ENCODE results near the gene PSMA7.

PSMA7 gene

DNA sequence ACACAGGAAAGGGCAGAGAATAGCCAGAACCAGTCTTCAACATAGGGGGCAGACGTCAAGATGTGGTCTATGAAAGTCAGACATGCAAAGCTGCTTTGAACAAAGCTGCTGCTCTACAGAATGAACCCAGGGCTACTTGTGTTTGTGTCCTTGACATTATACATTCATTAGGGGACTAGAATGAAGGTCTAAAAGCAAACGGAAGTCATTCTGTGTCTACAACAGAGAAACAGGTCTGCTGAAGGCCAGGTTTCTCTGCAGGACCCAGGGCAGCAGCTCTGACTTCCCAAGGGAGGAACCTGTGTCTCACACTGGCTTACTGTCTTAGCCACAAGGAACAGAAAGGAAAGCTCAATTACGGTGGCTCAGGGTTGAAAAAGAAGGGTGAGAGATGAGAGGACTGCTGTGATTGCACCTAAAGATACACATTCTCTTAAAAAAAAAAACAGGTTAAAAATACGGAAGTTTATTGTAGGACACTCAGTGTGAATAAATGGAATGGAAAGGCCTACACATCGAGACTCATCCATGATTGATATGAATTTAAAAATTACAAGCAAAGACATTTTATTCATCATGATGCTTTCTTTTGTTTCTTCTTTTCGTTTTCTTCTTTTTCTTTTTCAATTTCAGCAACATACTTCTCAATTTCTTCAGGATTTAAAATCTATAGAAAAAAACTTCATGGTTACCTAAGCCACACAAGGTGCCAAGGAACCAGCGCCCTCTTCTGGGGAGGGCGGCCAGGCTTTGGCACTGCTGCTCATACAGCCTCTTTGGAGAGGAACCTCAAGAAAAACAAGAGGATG lies 6.7 kb downstream of the PSMA7 start:
- DNase-seq (ENCODE audit: low spot score): peak; percentile 68

DNA sequence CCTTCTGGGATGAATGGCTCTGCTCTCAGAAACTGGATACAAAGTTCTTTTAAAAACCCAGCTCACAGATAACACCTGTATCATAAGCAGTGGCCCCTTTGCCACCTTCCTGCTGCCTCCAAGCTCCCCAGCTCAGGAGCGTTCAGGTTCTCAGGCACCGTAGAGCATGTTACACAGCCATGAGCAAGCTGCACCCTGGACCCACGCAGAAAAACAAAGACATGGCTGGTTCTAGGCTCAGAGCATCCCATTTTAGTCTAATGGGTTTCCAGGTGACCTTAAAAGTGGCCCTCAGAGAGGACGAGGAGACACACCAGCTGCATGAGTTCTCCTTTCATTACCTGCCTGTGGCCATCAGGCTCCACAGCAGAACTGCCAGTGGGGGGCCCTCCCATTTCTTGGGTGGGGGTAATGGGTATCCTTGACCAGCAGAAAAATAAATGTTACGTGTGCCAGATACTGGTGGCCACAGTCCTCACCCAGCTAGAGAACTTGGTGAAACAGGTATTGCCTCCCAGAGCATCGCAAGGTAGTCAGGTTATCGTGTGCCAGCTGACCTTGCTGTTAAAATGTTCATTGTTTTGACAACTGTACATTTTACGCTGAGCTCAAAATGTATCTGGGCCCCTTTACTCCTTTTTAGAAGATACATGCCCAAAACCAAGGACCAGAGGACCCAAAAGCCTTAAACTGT lies 7.5 kb downstream of the PSMA7 start:
- DNase-seq (ENCODE audit: low spot score): no peak

DNA sequence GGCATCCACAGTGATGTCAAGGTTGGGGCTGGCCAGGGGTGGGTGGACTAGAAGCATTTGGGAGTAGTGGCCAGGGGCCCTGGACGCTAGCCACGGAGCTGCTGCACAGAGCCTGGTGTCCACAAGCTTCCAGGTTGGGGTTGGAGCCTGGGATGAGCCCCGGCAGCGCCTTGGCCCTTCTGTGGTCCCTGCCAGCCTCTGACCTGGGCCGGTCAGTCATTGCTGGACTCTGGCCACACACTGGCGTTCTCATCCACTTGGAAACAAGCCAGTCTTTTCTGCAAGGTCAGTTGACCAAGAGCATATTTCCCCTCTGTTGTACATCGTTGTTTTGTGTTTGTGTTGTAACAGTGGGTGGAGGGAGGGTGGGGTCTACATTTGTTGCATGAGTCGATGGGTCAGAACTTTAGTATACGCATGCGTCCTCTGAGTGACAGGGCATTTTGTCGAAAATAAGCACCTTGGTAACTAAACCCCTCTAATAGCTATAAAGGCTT lies 8.4 kb downstream of the PSMA7 start:
- no peak for DNase-seq (ENCODE audit: low spot score)

DNA sequence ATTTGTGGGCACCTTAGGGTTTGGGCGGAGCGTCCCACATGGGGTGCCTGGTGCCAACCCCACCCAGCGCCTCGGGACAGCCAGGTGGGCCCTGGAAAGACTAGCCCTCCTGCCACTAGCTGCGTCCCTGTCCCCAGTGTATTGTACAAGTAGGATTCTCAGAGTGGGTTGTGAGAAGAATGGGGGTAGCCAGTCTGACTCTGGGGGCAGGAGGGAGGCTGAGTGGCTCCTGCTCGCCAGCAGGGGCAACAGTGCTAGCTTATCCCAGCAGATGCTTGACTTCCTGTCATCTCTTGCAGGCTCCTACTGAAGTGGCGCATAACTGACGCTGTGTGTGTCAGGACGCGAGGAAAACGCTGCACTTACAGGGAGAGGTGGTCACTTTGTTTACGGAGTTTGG lies 9.3 kb downstream of the PSMA7 start:
- no peak for DNase-seq (ENCODE audit: low spot score)

DNA sequence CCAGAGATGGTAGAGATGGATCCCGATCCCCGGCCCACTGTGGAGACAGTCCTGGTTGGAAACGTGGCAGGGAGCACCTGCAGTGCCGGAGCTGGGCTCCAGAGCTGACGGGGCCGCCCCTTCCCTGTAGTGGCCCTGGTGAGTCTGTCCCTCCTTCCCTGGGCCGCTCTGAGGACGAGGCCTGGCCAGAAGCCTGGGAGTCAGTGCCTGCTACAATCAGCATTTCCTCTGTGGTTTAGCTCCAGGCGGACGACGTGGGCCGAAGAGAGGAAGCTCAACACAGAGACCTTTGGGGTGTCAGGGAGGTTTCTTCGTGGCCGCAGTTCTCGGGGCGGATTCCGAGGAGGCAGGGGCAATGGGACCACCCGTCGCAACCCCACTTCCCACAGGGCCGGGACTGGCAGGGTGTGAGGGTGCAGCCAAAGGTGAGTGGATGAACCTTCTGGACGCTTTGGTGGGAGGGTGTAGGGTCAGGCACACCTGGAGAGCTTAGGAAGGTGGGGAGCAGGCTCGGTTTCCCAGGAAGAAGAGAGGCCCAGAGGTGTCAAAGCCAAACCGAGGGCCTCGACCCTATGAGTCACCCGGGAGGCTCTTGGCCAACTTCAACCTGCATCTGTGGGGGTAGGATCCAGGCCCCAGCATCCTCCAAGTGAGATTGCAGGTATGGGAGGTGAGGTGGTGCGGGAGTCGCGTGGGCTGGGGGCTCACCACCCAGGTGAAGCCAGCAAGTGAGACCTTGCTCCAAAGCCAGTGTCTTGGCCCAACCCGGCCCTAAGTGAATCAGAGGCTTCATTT lies 9.9 kb downstream of the PSMA7 start:
- DNase-seq (ENCODE audit: low spot score): no peak

DNA sequence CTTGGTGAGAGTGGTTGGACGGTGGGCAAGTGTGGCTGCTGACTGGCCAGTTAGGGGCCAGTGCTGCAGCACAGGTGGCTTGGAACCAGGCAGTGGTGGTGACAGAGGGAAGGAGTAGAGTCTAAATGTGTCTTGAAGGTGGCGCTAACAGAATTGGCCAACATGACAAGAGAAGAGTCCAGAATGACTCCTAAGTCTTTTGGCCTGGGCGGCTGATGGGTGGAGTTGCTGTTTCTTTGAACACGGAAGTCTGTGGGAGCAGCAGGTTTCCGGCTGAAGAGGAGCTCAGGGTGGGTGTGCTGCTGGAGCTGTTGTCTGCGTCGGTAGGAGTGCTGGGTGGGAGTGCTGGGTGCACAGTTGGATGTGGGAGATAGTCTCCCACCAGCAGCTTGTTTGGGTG lies 10.8 kb downstream of the PSMA7 start:
- DNase-seq (ENCODE audit: low spot score): no peak

DNA sequence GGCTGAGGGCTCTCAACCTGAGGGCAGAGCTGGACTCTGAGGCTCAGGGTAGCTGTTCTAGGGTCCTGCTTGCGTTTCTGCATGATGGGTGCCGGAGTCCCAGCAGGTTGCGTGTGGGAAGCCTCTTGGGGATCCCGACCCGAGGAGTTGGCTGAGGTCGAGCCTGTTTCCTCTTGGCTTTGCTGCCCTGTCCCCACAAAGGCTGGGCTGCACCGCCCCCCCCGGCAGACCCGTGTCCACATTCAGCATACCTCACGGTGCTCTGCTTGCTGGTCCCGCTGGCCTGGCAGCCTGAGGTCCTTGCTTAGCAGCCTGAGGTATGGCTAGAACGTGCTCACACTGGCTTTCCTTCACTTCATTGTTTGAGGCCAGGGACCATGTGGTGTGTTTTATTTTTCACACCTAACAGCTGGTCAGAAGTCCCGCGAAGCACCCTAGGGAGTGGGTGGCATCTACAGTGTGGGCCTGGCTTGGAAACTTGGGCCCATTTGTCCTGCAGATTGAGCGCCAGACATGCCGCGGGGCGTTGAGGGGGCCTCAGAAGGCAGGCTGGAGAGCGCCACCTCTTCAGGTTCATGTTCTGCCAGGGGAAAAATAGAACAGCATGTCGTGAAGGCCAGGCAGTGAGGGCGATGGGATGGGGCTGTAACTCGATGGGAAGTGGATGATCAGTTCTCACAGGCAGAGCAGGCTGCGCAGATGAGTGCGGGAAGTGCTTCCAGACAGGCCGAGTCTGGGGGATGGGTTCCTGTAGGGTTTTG lies 11.5 kb downstream of the PSMA7 start:
- no peak for DNase-seq (ENCODE audit: low spot score)

DNA sequence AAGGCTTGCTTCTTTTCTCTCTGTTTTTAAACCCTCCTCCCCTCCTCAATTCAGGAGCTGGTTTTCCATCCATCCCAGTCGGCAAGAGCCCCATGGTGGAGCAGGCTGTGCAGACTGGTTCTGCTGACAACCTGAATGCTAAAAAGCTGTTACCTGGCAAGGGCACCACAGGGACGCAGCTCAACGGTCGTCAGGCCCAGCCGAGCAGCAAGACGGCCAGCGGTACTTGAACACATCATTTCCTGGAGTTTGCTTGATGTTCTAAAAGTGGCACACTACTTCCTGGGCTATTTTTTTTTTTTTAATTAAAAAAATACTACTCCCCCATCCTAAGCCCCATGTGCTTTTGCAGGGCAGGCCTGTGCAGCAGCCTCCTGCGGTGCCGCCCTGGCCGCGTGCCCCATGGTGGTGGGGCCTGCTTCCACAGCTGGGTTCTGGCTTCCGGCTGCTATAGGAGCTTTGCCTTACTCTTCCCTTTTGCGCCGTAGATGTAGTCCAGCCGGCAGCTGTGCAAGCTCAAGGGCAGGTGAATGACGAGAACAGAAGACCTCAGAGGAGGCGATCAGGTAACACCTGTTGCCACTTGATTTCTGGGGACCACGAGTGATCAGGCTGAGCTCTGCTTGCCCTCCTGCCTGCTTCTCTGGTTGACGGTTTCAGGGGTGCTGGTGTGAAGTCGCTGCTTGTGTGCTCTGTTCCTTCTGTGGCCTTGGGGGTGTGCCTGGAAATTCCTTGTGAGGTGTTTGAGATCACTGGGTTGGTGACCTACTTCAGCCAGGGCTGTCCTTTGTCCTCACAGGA lies 13.3 kb downstream of the PSMA7 start:
- DNase-seq (ENCODE audit: low spot score): no peak

DNA sequence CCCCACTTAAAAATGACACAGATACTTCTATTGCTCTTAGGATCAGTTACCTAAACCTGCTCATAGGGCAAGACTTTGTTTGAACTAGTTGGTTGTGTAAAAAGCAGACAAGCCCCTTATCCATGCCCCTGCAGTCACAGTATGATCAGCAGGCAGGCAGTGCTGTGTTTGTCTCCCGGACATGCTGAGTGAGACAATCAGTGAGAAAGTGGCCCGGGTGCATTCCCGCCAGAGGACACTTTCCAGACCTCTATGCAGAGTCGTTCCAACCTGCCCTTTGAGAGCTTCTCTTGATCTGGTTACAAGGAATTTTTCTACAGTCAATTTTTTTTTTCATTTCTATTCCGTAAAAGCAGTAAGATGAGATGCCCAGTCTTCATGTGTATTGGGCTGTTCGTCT lies 14.7 kb downstream of the PSMA7 start:
- no peak for DNase-seq (ENCODE audit: low spot score)

DNA sequence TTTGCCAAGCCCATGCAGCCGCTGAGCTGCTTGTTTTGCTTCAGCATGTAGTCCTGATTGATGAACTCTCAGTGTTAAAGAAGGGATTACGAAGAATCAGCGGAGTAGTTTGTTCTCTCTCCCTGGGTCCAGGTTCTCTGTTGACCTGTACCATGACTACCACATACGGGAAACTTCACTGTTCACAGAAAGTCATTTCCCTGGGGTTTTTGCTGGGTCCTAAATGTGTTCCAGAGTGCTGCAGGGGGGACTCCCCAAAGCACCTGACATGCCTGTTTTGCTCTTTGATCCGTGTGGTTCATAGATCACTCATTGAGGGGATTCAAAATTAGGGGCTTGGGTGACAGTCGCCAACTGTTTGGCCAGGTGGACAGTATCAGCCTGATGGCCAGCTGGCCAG lies 15.4 kb downstream of the PSMA7 start:
- no peak for DNase-seq (ENCODE audit: low spot score)

DNA sequence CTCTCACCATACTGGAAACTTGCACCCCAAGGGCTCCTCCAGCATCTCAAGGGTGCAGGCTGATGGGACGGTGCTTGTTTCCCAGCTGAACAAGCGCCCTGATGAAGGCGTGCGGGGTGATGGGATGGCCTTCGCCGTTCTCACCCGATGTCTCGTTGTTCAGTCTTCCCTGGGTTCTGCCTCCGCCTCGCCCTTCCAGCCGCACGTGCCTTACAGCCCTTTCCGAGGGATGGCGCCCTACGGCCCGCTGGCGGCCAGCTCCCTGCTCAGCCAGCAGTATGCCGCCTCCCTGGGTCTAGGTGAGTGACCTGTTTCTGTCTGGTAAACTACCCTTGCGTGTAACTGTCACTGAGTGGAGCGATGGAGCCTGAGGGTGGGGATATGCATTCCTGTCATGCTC lies 17.1 kb downstream of the PSMA7 start:
- no peak for DNase-seq (ENCODE audit: low spot score)

DNA sequence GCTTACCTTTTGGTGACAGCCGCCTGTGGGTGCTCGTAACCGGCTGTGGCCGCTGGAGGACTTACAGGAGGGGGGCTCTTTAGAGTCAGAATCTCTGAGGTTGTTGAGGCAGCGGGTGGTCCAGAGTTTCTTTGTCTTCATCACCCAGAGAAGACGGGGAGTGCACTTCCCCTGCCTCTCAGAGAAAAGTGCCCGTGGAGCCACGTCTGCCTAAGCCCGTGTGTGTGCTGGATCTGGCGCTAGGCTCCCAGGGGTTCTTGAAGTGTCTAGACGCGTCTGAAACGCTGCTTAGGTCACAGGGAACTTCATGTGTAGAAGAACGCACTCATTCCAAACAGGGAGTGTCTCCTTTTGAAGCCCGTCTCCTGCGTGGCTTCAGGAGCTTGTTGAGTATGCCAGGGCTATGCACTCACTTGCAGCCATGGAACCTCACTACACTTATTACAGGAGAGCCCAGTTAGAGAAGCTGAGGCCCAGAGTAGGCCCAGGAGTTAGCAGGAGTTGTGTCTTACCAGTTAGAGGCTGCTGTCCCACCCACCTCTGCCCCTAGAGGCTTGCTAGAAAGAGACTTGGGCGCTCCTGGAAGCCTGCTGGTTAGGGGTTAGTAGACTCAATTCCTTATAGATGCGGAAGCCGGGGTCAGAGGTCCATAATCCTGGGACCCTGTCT lies 19.6 kb downstream of the PSMA7 start:
- DNase-seq (ENCODE audit: low spot score): no peak

DNA sequence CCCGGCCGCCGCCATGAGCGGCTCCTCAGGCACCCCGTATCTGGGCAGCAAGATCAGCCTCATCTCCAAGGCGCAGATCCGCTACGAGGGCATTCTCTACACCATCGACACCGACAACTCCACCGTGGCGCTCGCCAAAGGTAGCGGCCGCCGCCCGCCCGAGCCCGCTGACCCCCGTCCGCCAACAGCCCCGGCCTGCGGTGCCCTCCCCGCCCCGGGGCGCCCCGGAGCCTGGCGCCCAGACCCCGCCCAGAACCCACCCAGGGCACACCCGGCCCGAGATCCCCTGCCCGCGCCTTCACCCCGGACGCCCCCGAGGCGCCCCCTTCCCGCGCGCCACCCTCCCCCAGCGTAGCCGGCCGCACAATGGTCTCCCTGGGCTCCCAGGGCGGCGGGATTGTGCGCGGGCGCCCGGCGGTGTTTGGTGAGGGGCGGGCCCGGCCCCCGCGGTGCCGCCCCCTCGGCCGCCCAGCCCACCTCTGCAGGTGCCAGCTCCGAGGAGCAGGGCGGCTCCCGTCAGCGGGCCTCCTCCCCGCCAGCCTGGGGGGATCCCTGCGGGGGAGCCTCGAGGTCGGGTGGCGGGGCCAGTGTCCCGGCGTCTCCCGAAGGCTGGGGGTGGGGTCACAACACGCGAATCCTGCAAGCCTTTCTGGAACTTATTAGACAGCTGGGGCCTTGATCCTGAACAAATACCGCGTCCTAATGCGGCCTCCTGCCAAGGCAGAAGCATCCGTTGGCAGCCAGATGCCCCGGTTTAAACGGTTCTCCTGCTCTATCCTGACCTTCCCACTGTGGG lies 20.3 kb downstream of the PSMA7 start:
- peak; percentile 30 for DNase-seq (ENCODE audit: low spot score)

DNA sequence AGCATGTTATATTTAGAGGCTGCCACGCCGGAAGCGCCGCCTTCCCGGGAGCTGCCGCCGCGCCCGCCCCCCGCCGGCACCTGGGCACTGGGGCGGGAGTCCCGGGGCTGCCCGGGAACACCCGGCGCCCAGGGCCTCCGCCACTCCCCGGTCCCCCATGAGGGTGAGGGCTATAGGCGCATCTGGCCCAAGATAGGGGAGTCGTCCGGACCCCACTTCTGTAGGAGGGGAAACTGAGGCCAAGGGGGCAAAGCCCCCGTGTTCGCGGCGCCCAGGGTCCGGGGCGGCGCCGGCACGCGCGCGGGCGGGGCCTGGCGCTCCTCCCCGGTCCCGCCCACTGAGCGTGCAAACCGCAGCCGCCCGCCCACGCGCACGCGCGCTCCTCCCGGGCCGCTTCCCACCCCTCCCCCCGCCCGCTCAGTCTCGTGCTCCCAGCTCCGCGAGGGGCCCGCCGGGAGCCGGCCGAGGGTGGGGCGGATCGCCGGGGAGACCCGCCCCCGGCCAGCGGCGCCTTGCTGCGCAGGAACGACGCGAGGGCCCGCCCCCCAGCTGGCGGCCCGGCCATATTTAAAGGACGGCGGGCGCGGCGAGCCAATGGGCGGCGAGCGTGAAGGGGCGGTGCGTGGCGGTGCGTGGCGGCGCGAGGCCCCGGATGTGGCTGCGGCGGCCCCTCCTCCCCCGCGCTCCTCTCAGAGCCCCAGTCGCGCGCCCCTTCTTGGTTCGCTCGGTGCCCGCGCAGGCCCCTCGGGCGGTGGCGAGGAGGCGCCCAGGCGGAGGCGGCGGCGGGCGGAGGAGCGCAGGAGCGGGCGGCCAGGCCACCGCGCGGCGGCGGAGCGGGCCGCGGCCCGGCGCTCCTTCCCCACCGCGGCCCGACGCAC lies 21.2 kb downstream of the PSMA7 start, which contains the start of gene LSM14B:
Gene LSM14B (plus strand): TSS at position 700 of the 878 bp plus-strand sequence. CDS start 192 bp downstream, outside the sequence.
- peak; percentile 96 for DNase-seq (ENCODE audit: low spot score)

DNA sequence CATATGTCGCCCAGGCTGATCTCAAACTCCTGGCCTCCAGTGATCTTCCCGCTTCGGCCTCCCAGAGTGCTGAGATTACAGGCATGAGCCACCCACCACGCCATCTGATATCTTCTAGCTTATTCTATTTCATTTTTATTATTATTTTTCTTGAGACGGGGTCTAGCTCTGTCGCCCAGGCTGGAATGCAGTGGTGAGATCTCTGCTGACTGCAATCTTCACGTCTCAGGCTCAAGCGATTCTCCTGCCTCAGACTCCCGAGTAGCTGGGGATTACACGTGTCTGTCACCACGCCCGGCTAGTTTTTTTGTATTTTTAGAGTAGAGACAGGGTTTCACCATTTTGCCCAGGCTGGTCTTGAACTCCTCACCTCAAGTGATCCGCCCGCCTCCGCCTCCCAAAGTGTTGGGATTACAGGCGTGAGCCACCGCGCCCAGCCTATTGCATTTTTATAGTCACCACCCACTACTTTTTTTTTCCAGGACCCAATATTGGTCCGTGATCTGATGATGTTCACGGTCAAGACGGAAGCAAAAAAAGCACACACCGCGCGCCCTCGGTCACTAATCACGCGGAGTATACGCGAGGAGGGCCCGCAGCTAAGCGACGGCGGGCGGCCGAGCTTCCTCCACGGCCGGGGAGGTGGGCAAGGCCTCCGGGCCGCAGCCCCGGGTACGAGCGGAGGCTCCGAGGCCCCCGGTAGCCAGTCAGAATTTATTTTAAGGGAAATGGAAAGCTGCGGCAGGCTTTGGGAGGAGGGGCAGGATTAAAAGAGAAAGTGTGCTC lies 22.0 kb downstream of the PSMA7 start:
- DNase-seq (ENCODE audit: low spot score): no peak

DNA sequence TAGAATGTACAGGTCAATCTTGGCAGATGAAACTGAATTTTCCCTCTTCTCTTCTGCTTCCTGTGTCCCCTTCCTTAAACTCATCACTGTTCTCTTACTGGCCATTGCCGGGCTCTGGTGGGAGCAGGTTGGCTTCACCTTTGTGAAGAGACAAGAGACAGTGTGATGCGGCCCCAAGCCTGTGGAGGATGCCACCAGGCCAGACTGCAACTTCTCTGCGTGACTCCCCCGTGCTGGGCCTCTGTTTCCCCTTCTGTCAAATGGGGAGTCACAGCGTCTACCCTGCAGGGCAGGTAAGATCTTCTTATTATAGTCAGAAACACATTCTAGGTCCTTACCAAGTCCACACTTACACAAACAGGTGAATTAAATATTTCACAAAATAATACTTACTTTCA lies 22.8 kb downstream of the PSMA7 start:
- DNase-seq (ENCODE audit: low spot score): no peak

DNA sequence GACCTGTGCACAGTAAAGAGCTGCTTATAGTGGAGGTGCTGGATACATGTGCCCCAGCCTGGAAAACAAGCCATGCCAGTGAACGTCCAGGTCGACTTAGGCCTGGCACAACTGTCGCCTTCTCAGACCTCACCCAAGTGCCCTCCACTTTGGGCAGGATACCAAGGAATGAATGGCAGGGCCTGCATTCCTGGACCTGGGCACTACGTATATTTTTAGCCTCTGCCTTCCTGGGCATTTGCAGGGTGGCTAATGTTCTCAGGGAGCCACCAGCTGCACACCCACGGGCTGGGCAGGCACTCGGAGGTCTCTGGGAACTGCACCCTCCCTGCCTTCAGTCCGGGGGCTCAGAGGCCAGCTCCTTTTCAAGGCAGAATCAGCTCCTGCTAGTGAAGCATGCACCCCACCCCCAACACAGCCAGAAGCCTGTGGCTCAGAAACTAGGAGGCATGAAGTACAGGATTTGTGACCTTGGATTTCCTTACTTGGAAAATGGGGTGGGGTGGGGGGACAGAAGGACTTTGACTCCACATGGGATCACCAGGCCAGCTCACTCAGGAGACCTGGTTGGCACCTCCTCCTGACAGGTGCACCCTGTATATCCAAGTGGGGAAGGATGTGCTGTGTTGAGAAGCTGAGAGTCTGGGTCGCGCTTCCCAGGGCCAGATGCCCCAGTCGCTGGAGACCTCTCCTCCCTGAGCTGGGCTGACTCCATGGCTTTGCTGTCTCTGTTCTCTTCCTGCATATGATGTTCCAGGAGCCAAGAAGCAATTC lies 23.4 kb downstream of the PSMA7 start:
- DNase-seq (ENCODE audit: low spot score): no peak

Measured in CD4-positive, alpha-beta T cell treated with Interleukin-15 for 4 hours (primary cell).